HG03354 (cell line): ENCODE results near the gene RAC3.
"Not testable (repeated sequence)": the region's sequence is repeated elsewhere in the genome, so short reads cannot be mapped to it uniquely, and the experiment has no call there.

Source experiments
- ATAC-seq: cut with Tn5 transposase; IDR thresholded peaks from one replicate; pipeline ENCODE4 v1.9.1; 2021; ENCODE audit warnings: mild to moderate bottlenecking; ENCODE audit not compliant: unreplicated experiment, poor library complexity, severe bottlenecking

The RAC3 gene

DNA sequence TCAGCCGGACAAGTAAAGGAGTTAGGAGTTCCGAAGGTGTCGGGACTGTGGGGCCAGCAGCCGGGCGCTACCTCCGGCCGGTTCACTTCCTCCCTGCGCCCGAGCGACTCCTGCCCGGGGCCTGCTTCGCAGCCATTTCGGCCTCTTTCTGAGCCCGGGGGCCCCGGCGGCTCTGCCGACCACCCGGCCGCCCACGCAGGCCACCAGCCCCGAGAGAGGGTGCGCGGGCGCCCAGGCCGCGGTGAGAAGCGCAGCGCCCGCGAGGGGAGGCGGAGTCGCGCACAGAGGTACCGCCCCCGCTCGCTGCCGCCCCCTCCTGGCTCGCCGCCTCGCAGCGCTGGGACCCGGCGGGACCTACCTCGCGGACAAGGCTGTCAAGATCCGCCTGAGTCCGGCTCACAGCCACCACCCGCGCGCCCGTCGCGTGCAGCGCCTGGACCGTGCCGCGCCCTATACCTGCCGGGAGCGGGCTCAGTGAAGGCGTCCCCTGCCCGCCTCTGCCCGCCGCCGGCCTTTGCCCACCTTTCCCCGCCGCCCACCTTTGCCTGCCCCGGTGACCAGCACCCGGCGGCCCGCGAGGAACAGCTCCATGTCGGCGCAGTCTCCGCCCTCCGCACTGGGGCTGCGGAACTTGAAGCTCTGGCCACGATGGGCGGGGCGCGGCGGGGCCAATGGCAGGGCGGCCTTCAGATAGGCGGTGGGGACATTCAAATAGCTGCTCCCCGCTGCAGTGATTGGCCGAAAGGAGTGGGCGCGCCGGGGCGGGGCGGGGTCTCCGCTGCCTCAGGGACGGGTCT is 5.8 kb downstream of the RAC3 start, which contains the start of gene DCXR:
TSS of gene DCXR (minus strand) at position 606 of the 797 bp plus-strand sequence. CDS start at position 591, 15 bp downstream.
- ATAC-seq = peak; percentile 91

DNA sequence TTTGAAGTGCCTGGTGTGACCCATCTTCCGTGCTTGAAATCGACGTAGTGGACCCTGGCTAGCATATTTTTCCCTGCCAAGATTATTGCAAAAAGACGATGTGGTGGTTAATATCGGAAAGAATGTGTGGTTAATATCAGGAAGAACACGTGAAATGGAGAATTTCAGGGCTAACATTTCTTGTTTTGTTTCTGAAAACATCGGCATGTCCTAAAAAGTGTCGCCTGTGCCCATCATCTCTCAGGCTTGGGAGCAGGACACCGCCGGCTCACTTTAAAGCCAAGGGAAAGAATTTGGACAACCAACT is 6.4 kb downstream of the RAC3 start:
- no peak for ATAC-seq

GRCh38 chr17:82038796-82039409 is 7.4 kb downstream of the RAC3 start:
- ATAC-seq = not testable (repeated sequence)

GRCh38 chr17:82039695-82040299 is 8.3 kb downstream of the RAC3 start:
- no peak for ATAC-seq

DNA sequence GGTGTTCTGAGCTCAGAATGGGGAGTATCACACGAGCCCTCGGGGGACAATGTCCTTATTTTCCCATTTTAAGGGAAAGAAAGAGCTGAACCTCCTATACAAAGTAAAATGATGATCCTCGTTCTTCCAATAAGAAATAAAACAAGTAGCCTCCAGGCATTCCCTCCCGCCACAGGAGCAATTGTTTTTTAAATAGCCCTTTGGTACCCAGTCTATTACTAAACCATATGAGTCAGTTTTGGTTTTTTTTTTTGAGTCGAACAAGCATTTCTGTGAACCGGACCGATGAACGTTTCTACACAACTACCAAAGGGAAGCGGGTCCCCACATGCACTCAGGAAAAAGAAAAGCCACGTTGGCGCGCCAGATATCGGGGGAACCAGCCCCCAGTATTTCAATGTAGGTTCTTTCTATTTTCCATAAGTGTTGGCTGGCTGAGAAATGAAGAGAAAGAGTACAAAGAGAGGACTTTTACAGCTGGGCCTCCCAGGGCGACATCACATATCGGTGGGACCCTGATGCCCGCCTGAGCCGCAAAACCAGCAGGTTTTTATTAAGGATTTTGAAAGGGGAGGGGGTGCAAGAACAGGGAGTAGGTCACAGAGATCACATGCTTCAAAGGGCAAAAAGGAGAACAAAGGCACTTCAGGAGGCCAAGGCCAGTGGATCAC is 9.8 kb downstream of the RAC3 start:
- no peak for ATAC-seq

- no peak for ATAC-seq
These were observed 11.2 kb downstream of the RAC3 start for GRCh38 chr17:82042649-82043048.

DNA sequence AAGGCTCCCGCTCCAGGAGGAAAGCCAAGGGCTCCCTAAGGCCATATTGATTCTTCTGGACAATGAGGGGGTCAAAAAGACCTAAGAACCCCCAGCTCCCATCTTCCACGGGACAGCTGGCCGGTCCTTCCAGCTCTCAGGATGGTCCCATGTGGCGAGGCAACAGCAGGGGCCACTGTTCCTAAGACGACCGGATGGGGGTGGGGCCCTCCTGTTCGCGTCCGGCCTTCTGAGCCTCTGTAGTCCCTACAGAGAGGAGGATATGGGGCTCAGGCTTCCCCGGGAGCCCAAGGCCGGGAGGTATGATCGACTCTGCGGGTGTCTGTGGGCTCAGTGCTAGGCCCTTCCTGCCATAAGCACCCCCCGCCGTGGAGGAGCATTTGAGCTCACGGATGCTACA is 12.0 kb downstream of the RAC3 start:
- ATAC-seq = no peak

GRCh38 chr17:82045936-82046484 is 14.5 kb downstream of the RAC3 start:
- no peak for ATAC-seq

GRCh38 chr17:82046903-82047302 is 15.4 kb downstream of the RAC3 start:
- ATAC-seq = no peak

GRCh38 chr17:82047379-82047778 is 15.9 kb downstream of the RAC3 start:
- ATAC-seq = no peak

- no peak for ATAC-seq
These were observed 16.6 kb downstream of the RAC3 start for GRCh38 chr17:82047914-82048570.

- no peak for ATAC-seq
These were observed 17.1 kb downstream of the RAC3 start for GRCh38 chr17:82048571-82048971.

DNA sequence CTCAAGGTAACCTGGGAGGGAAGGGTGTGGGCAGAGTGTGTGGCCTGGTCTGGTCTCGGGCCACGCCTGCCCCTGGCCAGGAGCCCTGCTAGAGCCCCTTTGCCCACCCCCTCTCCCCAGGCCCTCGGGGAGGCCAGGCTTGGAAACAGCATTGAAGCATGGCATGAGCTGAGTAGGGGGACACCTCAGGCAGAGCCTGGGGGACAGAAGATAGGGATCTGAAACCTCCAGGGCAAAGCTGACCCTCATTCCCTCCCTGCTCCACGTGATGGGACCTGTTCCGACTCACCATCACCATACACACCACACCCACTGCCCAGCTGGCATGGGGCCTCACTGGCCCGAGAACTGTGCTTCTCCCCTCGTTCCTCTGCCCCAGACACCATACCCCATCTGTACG is 17.6 kb downstream of the RAC3 start:
- no peak for ATAC-seq

DNA sequence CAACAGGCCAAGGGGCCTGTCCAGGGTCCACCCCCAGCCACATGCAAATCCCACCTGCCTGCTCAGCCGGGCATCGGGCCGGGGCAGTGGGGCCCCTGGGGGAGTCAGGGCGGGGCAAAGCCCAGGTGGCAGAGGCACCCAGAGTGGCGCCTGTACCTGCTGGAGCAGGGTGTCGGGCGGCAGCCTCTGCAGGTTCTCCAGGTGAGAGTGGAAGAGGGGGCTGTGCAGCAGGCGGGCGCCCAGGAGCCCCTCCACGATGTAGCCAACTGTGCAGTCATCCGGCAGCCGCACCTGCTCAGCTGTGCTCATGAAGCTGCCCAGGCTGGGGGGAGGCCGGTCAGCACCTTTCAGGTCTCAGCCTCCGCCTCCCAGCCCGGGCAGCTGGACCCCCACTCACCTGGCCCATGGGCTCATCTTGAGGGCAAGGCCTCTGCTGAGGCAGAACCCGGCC is 18.1 kb downstream of the RAC3 start:
- no peak for ATAC-seq

- no peak for ATAC-seq
These were observed 18.8 kb downstream of the RAC3 start for GRCh38 chr17:82050152-82050760.

DNA sequence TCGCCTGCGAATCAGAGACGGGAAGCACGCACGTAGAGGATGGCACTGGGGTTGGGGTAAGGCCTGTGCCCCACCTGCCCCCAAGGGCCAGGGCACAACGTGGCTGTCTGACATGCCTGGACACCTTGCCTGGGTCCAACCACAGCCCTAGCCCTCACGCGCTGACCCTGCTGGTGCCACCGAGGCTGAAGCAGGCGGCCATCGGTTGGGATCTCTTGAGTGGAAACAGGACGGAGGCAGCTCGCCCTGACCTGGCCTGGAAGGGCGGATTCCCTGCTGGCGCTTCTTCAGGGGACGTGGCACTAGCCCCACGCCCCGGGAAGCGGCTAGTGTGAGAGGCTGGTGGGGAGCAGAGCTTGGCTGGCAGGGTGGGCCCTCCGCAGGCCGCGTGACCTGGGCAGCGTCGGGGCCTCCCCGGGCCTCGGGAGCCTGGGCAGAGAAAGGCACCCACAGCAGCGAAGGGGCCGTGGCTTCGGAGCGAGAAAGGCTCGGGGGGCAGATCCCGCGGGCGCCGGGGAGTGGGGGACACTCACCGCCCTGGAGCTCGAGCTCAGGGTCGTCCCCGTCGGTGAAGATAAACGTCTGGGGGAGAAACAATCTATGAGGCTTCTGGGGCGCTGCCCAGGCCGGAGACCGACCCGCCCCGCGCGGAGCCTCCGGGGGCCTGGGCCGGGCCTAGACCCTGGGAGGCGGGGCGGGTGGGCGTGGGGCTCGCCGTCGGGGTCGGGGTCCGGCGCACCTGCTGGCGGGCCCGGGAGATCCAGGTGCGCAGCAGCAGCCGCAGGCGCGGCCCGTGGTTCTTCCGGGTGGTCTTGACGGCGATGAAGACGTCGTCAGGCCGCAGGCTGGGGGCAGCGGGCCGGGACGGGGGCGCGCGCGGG is 19.5 kb downstream of the RAC3 start:
- ATAC-seq = peak; percentile 24

DNA sequence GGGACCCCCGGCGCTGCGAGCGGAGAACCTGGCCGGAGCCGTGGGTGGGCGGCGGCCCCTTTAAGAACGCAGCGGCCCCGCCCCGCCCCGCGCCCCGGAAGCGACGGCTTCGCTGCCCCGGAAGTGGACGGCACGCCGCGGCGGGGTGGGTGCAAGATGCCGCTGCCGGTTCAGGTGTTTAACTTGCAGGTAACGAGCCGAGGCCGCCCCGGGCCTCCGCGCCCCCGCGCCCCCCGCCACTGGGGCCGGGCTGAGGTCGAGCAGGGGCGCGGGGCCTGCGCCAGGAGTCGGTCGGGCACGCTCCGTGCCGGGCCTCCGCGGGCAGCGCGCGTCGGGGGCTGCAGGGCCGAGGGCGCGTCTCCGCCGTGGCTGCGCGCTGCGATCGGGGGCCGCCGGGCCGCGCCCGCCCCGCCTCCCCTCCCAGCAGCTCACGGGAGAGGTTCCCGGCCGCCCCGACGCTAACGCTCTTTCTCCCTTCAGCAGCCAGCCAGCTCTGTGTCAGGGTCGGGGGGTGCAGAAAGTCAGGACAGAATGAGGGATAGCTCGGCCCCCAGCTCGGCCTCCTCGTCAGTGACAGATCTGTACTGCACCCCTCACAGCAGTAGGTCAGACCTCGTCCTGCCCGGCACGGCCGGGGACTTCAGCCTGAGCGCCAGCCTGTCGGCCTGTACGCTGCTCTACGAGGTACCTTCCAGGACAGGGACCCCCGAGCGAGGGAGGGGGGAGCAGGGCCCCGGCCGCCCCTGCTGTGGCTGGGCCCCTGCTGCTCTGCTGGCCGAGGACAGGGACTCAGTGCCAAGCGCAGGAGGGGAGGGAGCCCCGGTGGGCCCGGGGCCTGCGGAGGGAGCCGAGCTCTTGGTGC is 20.5 kb downstream of the RAC3 start, which contains the start of the genes GPS1 and RFNG:
TSS of gene GPS1 (plus strand) at position 123 of the 862 bp plus-strand sequence. CDS start at position 157, 34 bp downstream.
TSS of gene RFNG (minus strand) at position 36 of the 862 bp plus-strand sequence. CDS start 45 bp downstream, outside the sequence.
- ATAC-seq = peak; percentile 71
